GM18858 (cell line): ENCODE measurements around the gene RGS12.

Source experiments
- ATAC-seq: cut with Tn5 transposase; IDR thresholded peaks from one replicate; pipeline ENCODE4 v1.9.1; 2021; ENCODE audit not compliant: unreplicated experiment

The RGS12 gene

GRCh38 chr4:3307486-3307885 is 14.7 kb downstream of the RGS12 start:
- ATAC-seq, result no peak

DNA sequence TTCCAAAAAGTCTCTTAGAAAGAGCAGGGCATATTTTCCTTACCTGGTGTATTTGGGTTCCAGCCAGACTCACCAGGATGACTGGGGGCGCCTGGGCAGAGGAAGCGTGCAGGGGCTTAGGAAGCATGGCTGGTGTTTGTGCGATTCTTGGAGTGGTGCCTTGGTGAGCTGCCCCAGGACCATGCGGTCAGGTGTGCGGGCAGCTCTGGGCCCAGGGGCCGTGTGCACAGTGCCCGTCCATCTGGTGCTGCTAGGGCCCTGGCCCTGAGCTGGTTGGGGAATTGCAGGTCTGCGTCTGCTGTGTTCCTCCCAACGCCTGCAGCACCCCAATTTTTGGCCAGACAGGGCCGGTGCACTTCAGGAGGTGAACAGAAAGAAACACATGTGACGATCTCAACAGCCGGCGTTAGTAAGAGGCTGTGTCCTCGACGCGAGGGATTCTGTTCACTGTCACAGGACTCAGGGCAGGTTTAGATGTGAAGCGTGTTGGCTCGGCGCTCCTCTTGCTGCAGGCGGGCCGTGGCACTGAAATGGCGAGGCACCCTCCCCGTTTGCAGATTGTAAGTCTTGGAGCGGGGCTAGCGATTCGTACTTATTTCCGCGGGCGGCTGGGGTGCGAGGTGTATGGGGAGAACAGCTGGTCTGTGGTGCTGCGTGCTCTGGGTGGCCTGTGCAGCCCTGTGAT is 15.2 kb downstream of the RGS12 start:
- ATAC-seq, result no peak

GRCh38 chr4:3308691-3309090 is 15.9 kb downstream of the RGS12 start:
- no peak for ATAC-seq

- no peak for ATAC-seq
Observed at GRCh38 chr4:3310301-3311094, 17.7 kb downstream of the RGS12 start.

GRCh38 chr4:3311095-3311372 is 18.2 kb downstream of the RGS12 start:
- ATAC-seq, result no peak

DNA sequence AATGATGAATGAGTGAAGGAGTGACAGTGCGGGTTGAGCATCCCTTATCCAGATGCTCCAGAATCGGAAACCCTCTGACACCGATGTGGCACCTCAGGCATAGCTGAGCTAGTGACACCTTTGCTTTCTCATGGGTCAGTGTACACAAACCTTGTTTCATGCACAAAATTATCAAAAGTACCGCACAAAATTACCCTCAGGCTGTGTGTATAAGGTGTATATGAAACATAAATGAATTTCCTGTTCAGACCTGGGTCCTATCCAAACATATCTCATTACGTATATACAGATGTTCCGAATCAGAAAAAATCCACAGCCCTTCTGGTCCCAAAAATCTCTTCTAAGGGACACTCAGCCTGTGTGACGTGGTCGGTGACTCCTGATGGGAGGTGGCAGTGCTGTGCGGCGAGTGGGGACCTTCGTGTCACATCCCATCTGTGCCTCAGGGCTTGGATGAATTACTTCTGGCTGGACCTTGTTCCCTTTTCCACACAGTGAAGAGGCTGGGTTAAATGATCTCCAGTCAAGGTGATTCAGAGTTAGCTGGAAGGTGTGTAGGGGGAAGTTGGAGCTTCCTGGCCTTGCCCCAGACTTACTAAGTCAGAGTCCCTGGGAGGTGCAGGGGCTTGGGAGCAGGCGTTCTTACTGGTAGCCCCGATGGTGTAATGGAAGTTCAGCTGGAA is 18.8 kb downstream of the RGS12 start:
- ATAC-seq, result no peak

DNA sequence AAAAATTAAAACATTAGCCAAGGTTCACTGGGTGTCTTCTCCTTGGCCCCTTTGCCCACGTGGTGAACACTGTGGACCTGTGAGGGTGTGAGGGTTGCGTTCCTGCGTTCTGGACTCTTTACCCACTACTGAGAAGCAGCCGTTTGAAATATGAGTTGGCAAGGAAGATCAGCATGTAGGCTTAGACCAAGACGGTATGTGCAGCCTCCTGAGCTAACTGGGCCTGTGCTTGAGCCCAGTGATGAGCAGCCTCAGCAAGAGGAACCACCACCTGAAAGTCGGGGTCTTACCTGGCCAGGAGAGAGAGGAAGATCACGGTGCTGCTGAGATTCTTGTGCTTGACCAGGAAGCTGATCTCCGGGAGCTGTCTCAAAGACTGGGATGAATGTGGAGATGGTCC is 19.5 kb downstream of the RGS12 start:
- ATAC-seq, result no peak

- ATAC-seq, result no peak
Observed at GRCh38 chr4:3313139-3313538, 20.3 kb downstream of the RGS12 start.

DNA sequence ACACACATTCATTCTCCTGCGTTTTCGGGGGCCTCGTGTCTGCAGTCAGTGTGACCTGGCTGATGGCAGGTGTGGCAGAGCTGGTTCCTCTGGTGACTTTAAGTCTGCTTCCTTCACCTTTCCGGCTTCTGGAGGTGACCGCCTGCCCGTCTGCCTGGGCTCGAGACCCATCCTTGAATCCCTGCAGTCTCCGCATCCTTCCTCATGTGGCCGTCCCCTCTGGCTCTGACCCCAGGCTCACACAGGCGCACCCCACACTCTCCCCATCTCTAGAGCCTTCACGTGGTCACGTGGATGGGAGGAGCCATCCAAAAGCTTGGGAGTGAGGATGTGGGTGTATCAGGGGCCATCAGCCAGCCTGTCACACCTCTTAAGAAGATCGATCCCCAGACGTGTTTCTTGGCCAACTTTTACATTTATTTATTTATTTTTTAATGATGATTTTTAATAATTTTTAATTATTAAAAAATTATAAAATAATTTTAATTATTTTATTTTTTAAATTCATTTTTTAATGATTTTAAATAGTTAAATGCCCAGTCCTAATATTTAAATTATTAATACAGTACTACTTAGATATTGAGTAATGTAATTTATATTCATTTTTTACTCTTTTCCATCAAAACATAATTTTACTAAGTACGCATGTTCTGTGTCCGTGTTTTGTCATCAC is 20.9 kb downstream of the RGS12 start:
- ATAC-seq, result no peak

DNA sequence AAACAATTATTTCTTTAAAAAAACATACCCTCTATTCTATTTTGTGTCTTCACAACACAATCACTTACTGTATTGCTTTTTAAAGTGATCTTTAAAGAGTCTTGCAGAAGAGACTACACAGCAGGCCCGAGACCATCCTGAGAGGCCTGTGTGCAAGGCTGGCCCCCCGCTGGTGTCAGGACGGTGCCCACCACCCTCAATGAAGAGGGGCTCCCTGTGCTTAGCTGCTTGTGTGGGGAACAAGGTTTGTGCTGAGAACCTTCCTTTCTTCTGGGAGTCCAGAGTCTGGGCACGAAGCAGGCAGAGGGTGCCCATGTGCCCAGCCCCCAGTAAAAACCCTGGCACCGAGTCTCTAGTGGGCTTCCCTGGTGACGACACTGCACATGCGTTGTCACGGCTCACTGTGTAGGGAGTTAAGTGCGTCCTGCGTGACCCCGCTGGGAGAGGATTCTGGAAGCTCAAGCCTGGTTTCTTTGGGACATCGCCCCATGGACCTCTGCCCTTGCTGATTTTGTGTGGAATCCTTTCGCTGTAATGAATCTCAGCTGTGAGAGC is 22.0 kb downstream of the RGS12 start:
- ATAC-seq, result no peak

GRCh38 chr4:3315566-3315965 is 22.7 kb downstream of the RGS12 start:
- no peak for ATAC-seq

GRCh38 chr4:3316146-3316545 is 23.3 kb downstream of the RGS12 start:
- ATAC-seq, result no peak

DNA sequence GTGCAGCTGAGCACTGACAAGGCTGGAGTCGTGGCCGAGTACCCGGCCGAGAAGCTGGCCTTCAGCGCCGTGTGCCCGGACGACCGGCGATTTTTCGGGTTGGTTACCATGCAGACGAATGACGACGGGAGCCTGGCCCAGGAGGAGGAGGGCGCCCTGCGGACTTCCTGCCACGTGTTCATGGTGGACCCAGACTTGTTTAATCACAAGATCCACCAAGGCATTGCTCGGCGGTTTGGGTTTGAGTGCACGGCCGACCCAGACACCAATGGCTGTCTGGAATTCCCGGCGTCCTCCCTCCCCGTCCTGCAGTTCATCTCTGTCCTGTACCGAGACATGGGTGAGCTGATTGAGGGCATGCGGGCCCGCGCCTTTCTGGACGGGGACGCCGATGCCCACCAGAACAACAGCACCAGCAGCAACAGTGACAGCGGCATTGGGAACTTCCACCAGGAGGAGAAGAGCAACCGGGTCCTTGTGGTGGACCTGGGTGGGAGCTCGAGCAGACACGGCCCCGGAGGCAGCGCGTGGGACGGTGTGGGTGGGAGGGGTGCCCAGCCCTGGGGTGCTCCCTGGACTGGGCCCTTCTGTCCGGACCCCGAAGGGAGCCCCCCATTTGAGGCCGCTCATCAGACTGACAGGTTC is 24.3 kb downstream of the RGS12 start:
- no peak for ATAC-seq

DNA sequence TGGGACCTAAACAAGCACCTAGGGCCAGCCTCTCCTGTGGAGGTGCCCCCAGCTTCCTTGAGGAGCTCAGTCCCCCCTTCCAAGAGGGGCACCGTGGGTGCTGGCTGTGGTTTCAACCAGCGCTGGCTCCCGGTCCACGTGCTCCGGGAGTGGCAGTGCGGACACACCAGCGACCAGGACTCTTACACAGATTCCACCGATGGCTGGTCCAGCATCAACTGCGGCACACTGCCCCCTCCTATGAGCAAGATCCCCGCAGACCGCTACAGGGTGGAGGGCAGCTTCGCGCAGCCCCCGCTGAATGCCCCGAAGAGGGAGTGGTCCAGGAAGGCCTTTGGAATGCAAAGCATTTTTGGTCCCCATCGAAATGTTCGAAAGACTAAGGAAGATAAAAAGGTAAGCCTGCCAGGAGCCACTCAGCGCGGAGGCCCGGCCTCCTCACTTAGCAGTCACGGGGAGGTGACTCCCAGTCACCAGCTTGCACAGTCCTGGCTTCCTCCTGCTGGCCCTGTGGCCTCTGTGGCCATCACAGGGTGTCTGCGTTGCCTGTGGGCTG is 24.9 kb downstream of the RGS12 start:
- ATAC-seq, result no peak

DNA sequence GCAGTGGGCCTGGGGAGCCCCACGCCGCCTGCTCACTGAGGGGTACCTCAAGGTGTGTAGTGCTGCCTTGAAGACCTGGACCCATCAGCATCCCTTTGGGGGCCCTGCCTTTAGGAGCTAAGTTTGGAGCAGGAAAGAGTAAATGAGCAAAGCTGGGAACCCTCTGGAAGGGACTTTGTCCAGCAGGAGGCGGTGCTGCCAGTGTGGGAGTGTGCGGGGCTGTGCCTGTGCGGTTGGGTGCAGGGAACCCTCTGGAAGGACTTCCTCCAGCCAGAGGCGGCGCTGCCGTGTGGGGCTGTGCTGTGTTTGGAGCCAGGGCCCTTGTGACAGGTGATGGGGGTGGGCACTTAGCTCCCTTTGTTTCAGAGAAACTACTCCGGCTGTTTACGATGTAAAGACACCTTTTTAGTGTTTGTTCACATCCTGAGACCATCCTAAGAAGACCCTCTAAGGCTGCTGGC is 25.8 kb downstream of the RGS12 start:
- ATAC-seq, result no peak

- no peak for ATAC-seq
Observed at GRCh38 chr4:3320361-3321023, 27.7 kb downstream of the RGS12 start.

DNA sequence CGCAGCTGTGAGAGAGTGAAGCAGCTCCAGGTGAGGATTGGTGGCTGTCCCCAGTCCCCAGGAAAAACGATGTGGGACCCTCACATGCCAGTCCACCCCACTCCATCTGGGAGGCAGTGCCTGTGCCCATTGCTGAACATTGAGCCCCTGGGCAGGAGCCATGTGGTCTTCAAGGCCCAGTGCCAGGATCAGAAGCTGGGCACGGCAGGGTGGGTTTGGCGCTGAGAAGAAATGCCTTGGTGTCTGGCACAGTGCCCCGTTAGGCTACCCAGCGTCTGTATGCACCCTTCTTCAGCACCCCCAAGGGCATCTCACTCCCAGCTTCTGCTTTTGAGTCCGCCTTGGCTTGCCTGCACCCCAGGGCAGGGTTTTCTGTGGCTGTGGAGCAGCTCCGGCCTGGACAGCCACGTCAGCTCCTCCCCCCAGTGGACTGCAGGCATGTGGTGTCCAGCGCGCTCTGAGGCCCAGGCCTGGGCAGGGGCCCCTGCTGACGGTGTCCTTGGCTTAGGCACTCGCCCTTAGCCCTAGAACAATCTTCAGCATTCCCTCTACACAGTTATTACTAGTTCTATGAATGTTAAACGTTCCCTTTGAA is 28.6 kb downstream of the RGS12 start:
- no peak for ATAC-seq

DNA sequence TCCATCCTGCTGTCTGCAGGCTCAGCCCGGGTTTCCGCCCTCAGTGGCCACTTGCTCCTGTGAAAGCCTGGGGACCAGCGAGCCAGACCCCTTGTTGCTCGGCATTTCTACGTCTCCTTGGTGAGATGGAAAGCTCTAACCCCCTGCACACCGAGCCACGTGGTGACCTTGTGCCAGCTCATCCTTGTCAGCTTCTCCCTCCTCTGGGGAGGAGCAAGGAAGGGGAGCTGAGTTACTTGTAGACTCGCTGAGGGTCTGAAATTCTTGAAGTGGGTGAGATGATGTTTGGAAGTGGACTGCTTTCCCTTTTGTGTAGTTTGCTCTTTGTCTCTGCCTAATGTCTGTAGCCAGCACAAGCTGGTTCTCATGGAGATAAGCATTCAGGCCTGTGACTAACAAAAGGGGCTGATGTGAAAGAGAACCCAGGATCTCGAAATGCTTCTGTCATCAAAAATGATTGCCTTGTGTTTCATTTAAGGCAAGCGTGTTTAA is 29.3 kb downstream of the RGS12 start:
- ATAC-seq, result no peak

DNA sequence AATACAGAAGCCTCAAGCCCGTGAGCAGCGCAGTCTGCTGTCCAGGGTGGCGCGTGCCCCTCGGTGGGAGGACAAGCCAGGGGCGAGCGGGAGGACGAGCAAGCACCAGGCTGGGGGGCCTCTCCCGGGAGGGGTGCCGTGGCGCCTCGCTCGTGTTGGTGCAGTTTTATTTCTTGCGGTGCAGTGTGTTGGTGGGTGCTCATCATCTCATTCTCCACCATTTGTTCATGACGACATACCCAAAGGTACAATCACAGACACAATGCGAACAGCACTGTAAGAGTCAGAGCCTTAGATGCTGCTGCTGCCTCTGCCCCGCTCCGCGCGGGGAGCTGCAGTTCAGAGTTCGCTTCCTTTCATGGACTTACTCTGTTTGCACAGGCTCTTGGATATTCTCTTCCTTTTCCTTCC is 30.3 kb downstream of the RGS12 start:
- no peak for ATAC-seq
